H1 (cell line): ENCODE measurements around the gene IL2RG. TPM values are rescaled to one million over a fixed set of nuclear protein-coding genes. Genes with fewer than 3 reads are reported as not detected.

ENCODE experiments used
- POLR2A ChIP-seq, 2 experiments: IDR thresholded peaks; 1 replicate in 1 of 2; 2 replicates in 1 of 2; pipeline ENCODE4 v1.6.1; 2011; ENCODE audit warnings: low read depth in 2 of 2, low read length in 2 of 2, mild to moderate bottlenecking in 2 of 2; ENCODE audit errors: control extremely low read depth in 1 of 2
- POLR2AphosphoS5 ChIP-seq: IDR thresholded peaks from 2 replicates; pipeline ENCODE4 v1.6.1; 2011; ENCODE audit warnings: low read depth, low read length
- RNF2 ChIP-seq: fragments of 200-900, 300-1000 bp; sonication (generic); IDR thresholded peaks from 2 replicates; pipeline ENCODE4 v1.7.1; 2016; ENCODE audit warnings: borderline replicate concordance, low read depth, mild to moderate bottlenecking, antibody characterized with exemption, low read length; ENCODE audit not compliant: poor library complexity, severe bottlenecking; ENCODE audit errors: missing control alignments
- SAP30 ChIP-seq: fragments of 300-600 bp; sonication (generic); IDR thresholded peaks from 2 replicates; pipeline ENCODE4 v1.7.1; 2012; ENCODE audit warnings: low read length, moderate library complexity, mild to moderate bottlenecking, inconsistent platforms; ENCODE audit not compliant: insufficient read depth, insufficient replicate concordance
- SP2 ChIP-seq: IDR thresholded peaks from 2 replicates; pipeline ENCODE4 v1.6.1; 2012; ENCODE audit warnings: mild to moderate bottlenecking, low read length, inconsistent platforms
- TEAD4 ChIP-seq: IDR thresholded peaks from 2 replicates; pipeline ENCODE4 v1.6.1; 2012; ENCODE audit warnings: low read depth, low read length, inconsistent platforms, mixed read lengths
- polyA plus RNA-seq, 7 experiments: library from polyadenylated mRNA; depleted of rRNA in 3 of 7; stranded (reverse) in 5 of 7; unstranded in 2 of 7; fragments of >200 nt in 5 of 7; fragments of 200-250 nt in 2 of 7; gene quantifications; 1 replicate in 5 of 7; 2 replicates in 1 of 7; 4 replicates in 1 of 7; pipeline versions ENCODE4 v1.2.1 to v1.2.3, GENCODE V29; 2011 to 2013; ENCODE audit warnings: missing spikeins in 2 of 7, mixed read lengths in 2 of 7
- total RNA-seq: library from RNA; stranded (reverse); fragmentation: NEBNext Ultra II Directional; extraction: Animal tissue kit (Norgen Biotek cat#: 25700); gene quantifications from 2 replicates; pipeline ENCODE4 v1.2.1, GENCODE V29; 2021
- TF ChIP-seq, protein P1 (sequence below): fragments of 300-600 bp; sonication (generic); IDR thresholded peaks from 2 replicates; pipeline ENCODE4 v1.7.1; 2012; ENCODE audit warnings: low read length, moderate library complexity, mild to moderate bottlenecking, inconsistent platforms; ENCODE audit not compliant: insufficient replicate concordance
- TF ChIP-seq, protein P2 (sequence below): IDR thresholded peaks from 2 replicates; pipeline ENCODE4 v1.6.1; 2012; ENCODE audit warnings: inconsistent platforms
- TF ChIP-seq, protein P3 (sequence below), 3 experiments: IDR thresholded peaks; 1 replicate in 2 of 3; 2 replicates in 1 of 3; pipeline versions ENCODE4 v1.5.1 to v1.6.1; 2011; ENCODE audit warnings: low read length in 3 of 3, mild to moderate bottlenecking in 3 of 3, inconsistent platforms in 2 of 3, low read depth in 1 of 3, moderate library complexity in 1 of 3; ENCODE audit not compliant: insufficient read depth in 1 of 3; ENCODE audit errors: control extremely low read depth in 1 of 3

The IL2RG gene
- total and polyA plus RNA-seq, 2 of the 8 experiments (the other 6 are each of a cell fraction or from before 2014, with no cell fraction given) = not detected

DNA sequence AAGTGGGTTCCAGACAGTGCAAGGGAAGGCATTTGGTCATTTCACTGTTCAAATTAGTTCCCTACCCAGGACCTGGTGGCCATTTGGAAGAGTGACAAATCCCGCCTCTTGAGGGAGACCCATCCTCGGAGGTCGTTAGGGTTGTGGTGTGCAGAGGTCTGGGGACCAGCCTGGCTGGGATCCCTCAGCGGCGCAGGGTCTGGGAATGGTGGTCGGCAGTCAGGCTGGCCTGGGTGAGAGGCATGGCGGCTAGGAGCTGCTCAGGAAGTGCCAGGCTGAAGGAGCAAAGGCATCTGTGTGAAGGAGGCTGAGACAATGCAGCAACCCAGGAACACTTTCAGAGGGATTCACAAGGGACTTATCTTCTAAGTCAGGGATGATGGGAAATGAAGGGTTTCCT, 40.0 kb upstream of the IL2RG start (continued):
- TF ChIP-seq, protein P1, sequence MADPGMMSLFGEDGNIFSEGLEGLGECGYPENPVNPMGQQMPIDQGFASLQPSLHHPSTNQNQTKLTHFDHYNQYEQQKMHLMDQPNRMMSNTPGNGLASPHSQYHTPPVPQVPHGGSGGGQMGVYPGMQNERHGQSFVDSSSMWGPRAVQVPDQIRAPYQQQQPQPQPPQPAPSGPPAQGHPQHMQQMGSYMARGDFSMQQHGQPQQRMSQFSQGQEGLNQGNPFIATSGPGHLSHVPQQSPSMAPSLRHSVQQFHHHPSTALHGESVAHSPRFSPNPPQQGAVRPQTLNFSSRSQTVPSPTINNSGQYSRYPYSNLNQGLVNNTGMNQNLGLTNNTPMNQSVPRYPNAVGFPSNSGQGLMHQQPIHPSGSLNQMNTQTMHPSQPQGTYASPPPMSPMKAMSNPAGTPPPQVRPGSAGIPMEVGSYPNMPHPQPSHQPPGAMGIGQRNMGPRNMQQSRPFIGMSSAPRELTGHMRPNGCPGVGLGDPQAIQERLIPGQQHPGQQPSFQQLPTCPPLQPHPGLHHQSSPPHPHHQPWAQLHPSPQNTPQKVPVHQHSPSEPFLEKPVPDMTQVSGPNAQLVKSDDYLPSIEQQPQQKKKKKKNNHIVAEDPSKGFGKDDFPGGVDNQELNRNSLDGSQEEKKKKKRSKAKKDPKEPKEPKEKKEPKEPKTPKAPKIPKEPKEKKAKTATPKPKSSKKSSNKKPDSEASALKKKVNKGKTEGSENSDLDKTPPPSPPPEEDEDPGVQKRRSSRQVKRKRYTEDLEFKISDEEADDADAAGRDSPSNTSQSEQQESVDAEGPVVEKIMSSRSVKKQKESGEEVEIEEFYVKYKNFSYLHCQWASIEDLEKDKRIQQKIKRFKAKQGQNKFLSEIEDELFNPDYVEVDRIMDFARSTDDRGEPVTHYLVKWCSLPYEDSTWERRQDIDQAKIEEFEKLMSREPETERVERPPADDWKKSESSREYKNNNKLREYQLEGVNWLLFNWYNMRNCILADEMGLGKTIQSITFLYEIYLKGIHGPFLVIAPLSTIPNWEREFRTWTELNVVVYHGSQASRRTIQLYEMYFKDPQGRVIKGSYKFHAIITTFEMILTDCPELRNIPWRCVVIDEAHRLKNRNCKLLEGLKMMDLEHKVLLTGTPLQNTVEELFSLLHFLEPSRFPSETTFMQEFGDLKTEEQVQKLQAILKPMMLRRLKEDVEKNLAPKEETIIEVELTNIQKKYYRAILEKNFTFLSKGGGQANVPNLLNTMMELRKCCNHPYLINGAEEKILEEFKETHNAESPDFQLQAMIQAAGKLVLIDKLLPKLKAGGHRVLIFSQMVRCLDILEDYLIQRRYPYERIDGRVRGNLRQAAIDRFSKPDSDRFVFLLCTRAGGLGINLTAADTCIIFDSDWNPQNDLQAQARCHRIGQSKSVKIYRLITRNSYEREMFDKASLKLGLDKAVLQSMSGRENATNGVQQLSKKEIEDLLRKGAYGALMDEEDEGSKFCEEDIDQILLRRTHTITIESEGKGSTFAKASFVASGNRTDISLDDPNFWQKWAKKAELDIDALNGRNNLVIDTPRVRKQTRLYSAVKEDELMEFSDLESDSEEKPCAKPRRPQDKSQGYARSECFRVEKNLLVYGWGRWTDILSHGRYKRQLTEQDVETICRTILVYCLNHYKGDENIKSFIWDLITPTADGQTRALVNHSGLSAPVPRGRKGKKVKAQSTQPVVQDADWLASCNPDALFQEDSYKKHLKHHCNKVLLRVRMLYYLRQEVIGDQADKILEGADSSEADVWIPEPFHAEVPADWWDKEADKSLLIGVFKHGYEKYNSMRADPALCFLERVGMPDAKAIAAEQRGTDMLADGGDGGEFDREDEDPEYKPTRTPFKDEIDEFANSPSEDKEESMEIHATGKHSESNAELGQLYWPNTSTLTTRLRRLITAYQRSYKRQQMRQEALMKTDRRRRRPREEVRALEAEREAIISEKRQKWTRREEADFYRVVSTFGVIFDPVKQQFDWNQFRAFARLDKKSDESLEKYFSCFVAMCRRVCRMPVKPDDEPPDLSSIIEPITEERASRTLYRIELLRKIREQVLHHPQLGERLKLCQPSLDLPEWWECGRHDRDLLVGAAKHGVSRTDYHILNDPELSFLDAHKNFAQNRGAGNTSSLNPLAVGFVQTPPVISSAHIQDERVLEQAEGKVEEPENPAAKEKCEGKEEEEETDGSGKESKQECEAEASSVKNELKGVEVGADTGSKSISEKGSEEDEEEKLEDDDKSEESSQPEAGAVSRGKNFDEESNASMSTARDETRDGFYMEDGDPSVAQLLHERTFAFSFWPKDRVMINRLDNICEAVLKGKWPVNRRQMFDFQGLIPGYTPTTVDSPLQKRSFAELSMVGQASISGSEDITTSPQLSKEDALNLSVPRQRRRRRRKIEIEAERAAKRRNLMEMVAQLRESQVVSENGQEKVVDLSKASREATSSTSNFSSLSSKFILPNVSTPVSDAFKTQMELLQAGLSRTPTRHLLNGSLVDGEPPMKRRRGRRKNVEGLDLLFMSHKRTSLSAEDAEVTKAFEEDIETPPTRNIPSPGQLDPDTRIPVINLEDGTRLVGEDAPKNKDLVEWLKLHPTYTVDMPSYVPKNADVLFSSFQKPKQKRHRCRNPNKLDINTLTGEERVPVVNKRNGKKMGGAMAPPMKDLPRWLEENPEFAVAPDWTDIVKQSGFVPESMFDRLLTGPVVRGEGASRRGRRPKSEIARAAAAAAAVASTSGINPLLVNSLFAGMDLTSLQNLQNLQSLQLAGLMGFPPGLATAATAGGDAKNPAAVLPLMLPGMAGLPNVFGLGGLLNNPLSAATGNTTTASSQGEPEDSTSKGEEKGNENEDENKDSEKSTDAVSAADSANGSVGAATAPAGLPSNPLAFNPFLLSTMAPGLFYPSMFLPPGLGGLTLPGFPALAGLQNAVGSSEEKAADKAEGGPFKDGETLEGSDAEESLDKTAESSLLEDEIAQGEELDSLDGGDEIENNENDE = no peak
- TF ChIP-seq POLR2A (IDR thresholded peaks at IDR 0.05; ENCODE audit: control extremely low read depth in 1 of 2, low read depth in 2 of 2, low read length in 2 of 2) (no peak), SP2 (no peak), SAP30 (no peak), RNF2 (no peak), POLR2AphosphoS5 (no peak), TEAD4 (no peak)
- TF ChIP-seq, protein P2, sequence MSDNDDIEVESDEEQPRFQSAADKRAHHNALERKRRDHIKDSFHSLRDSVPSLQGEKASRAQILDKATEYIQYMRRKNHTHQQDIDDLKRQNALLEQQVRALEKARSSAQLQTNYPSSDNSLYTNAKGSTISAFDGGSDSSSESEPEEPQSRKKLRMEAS = no peak
- TF ChIP-seq, protein P3, sequence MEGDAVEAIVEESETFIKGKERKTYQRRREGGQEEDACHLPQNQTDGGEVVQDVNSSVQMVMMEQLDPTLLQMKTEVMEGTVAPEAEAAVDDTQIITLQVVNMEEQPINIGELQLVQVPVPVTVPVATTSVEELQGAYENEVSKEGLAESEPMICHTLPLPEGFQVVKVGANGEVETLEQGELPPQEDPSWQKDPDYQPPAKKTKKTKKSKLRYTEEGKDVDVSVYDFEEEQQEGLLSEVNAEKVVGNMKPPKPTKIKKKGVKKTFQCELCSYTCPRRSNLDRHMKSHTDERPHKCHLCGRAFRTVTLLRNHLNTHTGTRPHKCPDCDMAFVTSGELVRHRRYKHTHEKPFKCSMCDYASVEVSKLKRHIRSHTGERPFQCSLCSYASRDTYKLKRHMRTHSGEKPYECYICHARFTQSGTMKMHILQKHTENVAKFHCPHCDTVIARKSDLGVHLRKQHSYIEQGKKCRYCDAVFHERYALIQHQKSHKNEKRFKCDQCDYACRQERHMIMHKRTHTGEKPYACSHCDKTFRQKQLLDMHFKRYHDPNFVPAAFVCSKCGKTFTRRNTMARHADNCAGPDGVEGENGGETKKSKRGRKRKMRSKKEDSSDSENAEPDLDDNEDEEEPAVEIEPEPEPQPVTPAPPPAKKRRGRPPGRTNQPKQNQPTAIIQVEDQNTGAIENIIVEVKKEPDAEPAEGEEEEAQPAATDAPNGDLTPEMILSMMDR (IDR thresholded peaks at IDR 0.05; ENCODE audit: control extremely low read depth in 1 of 3, insufficient read depth in 1 of 3, low read depth in 1 of 3, low read length in 3 of 3) = no peak
